GM19023 (cell line): ENCODE data around the gene CYP27C1.
A peak's percentile ranks its signal among the peaks of the same experiment; 100 is the strongest.
"Not testable (repeated sequence)": the region's sequence is repeated elsewhere in the genome, so short reads cannot be mapped to it uniquely, and the experiment has no call there.

Experiments
- ATAC-seq: cut with Tn5 transposase; IDR thresholded peaks from one replicate; pipeline ENCODE4 v1.9.1; 2021; ENCODE audit warnings: mild to moderate bottlenecking, moderate library complexity; ENCODE audit not compliant: unreplicated experiment

CYP27C1 gene

GRCh38 chr2:127225186-127225960 lies 5.3 kb upstream of the CYP27C1 start:
- ATAC-seq = no peak

- not testable (repeated sequence) for ATAC-seq
Observed at GRCh38 chr2:127224135-127224534, 4.0 kb upstream of the CYP27C1 start.

DNA sequence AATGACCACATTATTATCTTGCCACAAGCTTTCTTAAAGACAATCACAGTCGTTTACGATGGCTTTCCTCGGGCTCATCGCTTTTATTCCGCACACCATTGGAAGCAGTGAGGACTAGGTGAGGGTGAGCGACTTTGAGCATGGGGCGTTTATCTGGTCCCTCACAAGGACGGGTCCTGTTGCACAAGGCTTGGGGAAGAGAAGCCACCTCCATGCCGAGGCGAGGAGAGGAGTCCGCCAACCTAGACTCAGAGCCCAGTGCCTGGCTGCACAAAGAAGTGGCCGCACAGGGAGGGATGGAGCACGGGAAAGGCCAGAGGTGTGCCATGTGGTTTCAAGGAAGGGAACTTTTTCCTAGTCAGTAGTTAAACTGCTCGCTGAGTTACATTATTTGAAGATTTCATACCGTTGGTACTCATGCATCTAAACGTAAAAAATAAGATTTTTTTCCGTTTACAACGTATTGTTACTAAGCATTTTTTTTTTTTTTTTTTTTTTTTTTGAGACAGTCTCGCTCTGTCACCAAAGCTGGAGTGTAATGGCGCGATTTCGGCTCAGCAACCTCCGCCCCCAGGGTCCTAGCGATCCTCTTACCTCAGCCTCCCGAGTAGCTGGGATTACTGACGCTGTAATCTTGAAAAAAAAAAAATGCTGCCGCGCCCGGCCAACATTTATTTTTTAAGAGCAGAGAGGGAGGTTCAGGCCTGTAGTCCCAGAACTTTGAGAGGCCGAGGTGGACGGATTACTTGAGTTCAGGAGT lies 849 bp upstream of the CYP27C1 start:
- no peak for ATAC-seq

DNA sequence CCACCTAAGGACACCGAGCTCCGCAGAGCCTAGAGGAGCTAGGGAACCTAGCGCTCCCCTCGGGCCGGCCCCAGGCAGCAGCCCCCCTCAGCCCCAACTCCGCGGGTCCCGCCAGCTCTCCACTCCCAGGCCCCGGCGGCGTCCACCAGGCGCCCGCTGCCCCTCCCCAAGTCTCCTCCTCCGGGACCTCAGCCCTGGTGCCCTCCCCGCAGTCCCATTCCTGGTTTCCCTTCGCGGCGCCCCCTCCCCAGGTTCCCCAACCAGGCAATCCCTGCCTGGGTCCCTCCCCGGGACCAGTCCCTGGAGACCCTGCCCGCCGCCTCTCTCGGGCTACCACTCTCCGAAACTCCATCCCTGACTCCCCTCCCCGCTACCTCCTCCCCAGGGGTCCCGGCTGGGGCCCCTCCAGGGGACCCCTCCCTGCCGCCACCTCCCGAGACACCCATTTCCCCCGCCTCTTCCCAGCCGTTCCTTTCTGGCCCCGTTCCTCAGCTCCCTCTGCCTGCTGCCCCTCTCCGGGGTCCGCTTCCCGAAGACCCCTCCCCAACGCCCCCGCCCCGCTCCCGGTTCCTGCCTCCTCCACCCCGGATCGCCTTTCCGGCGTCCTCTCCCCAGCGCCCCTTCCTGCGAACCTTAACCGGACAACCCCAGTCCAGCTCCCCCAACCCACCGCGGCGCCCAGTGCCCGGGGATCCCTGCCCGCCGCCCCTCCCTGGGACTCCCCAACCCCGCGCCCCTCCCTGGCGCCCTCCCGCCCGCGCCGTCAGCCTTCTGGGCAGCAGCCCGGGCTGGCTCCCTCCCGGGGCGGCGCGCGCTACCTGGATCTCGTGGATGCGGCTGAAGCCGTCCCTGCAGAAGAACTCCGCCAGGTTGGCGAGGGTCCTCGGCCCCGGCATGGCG lies 678 bp downstream of the CYP27C1 start:
- ATAC-seq = no peak

- ATAC-seq = no peak
Observed at GRCh38 chr2:127218812-127219170, 1.3 kb downstream of the CYP27C1 start.

DNA sequence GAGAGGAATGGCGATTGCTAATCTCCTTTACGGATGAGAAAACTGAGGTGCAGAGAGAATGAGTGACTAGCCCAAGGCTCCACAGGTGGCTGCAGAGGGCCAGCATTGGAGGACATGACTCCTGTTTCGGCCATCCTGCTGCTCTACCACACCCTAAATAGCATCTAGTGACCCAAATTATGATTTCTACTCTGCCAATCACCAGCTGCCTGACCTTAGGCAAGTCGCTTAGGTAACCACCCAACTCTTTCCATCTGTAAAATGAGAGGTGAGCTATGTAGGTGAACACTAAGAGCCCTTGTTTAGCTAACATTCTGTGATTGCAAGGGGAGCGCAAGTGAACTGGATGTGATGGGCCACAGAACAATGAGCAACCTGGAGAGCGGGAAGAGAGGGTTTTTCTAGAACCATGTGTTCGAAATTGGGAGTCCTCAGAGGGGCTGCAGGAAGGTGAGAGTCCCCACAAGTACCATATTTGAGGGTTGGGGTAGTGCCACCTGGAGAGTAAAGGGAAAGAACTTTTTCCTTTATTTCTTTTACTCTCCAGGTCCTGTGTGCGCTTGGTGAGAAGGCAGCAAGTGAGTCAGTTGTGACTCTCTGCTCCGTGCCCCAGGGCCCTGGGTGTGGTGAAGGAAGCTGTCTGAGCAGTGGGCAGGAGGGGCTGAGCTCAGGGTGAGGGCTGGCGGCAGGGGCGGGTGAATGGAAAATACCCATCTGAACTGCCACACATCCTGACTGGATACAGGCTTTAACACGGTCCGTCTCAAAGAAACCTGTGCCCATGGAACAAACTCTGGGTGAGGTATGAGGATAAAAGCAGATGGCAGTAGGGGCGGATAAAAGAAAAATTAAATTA lies 2.4 kb downstream of the CYP27C1 start:
- ATAC-seq = no peak

DNA sequence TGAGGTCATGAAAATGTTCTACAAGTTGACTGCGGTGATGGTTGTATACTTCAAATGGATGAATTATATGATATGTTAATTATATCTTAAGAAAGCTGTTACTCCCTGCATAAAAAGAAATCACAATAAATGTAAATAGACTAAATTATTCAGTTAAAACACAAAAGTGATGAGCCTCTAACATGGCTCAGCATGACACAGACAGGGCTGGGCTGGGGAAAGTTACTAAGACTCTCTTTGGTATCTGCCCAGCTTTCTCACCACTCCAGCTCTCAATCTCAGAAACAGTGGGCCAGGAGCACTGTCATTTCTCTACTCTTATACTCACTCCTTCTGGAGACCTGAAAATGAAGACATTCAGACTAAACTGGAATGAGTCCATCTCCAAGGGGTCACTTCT lies 3.5 kb downstream of the CYP27C1 start:
- ATAC-seq = no peak

DNA sequence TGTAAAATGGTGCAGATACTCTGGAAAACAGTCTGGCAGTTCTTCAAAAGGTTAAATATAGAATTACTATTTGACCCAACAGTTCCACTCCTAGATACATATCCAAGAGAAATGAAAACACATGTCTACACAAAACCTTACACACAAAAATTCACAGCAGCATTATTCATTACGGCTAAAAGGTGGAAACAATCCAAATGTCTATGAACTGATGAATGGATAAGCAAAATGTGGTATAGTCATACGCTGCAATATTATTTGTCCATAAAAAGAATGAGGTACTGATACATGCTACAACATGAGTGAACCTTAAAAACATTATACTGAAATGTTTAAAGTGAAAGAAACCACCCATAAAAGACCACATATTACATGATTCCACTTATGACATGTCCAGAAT lies 4.0 kb downstream of the CYP27C1 start:
- no peak for ATAC-seq

DNA sequence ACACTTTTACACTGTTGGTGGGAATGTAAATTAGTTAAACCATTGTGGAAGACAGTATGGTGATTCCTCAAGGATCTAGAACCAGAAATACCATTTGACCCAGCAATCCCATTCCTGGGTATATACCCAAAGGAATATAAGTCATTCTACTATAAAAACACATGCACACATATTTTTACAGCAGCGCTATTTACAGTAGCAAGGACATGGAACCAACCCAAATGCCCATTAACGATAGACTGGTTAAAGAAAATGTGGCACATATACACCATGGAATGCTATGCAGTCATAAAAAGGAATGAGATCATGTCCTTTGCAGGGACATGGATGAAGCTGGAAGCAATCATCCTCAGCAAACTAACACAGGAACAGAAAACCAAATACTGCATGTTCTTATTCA lies 5.9 kb downstream of the CYP27C1 start:
- not testable (repeated sequence) for ATAC-seq

GRCh38 chr2:127208313-127208712 lies 11.8 kb downstream of the CYP27C1 start:
- no peak for ATAC-seq

- ATAC-seq = no peak
Observed at GRCh38 chr2:127205218-127206125, 14.6 kb downstream of the CYP27C1 start.

DNA sequence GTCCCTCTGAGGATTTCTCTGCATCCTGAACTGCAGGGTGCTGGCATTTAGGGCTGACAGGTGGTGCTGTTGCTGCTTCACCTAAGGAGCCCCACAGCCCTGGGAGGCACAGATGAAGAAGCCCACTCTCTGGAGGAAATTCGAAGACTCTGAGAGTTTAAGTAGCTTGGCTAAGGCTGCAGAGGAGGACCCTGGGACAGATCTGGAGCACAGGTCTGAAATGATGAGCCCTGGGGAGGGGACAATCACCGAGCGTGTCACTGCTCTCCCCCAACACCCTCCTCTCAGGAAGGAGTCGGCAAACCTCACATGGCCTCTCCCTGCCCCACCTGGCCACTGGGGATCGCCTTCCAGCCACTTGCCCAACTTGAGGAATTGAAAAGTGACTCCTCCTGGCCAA lies 18.6 kb downstream of the CYP27C1 start:
- no peak for ATAC-seq

DNA sequence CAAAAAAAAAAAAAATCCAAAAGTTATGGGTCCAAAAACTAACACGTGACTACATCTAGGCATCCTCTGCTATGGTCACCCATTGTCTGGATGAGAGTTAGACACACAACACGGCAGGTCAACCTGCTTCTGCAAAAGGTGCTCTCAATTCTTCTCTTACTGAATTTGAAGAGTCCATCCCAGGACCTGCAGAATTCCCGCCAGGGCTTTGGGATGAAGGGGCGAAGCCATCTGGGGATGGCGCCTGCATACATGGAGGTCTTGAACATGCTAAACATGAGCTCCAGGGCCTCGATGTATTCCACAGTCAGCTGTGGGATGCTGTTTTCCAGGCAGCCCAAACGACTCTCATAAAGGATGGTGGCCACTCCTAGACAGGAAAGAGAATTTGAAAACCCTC lies 19.1 kb downstream of the CYP27C1 start:
- ATAC-seq = no peak

DNA sequence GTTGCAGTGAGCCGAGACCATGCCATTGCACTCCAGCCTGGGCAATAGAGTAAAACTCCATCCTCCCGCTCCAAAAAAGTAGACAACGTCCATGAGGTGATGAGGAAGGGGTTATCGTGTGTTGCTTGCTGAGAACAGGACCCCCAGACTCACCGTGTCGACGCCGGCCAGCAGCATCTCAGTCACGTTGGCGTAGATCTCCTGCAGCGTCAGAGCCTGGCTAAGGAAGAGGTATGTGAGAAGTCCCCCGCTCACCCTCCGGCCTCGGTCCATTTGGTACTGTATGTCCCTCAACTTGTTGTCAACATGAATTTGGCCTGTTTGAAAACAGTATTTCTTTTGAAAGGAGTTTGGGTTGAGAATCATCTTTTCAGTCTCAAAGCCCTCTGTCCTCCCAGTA lies 20.9 kb downstream of the CYP27C1 start:
- ATAC-seq = no peak

GRCh38 chr2:127197475-127198385 lies 22.4 kb downstream of the CYP27C1 start:
- peak; percentile 91 for ATAC-seq

- ATAC-seq = no peak
Observed at GRCh38 chr2:127196998-127197397, 23.1 kb downstream of the CYP27C1 start.

- ATAC-seq = no peak
Observed at GRCh38 chr2:127196549-127196948, 23.6 kb downstream of the CYP27C1 start.
